Stimulated activated CD4-positive, alpha-beta T cell treated with anti-CD3 and anti-CD28 coated beads, Interleukin-15, amount 100 ng/mL, for 48 hours (primary cell): ENCODE data around the gene RASAL2.
"Not testable (repeated sequence)": the region's sequence is repeated elsewhere in the genome, so short reads cannot be mapped to it uniquely, and the experiment has no call there.

ENCODE experiments used
- DNase-seq, 2 donors: peaks; one replicate each; pipeline ENCODE4 v3.0.0-alpha.2; 2020; ENCODE audit warnings: low read depth in 2 of 2

The RASAL2 gene

GRCh38 chr1:178282949-178283367 lies 189.1 kb downstream of the RASAL2 start:
- DNase-seq, result no peak

DNA sequence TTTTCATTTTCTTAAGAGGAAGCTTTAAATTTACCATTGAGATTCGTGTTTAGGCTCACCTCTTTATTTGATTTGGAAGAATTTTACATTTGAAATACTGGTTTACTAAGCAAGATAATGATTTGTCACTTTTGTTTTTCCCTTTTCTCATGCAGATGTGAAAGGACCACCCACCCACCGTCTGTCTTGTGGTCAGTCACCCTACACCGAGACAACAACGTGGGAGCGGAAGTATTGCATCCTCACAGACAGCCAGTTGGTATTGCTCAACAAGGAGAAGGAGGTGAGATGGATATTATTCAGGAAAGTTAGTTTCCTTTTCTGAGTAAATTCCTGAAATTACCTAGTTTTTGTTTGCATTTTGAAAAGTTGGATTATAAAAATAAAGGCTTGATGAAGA lies 189.5 kb downstream of the RASAL2 start:
- no peak for DNase-seq

- DNase-seq, result no peak
These were observed 190.2 kb downstream of the RASAL2 start for GRCh38 chr1:178284058-178284457.

DNA sequence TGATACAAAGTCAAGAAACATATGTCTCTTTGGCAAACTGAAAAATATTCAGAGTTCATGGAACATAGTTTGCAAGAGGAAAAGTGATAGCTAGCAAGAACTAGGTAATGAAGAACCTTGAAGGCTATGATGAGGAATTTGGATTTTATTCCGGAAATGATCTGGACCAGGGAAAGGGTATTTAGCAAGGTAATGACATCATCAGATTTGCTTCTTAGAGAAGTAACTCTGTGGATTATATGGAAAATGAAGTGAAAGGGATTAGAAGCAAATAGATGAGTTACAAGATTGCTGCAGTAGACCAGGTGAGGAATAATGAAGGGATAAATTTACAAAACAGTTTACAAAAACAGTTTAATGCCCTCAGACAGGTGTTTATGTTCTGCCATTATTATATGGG lies 197.3 kb downstream of the RASAL2 start:
- no peak for DNase-seq

GRCh38 chr1:178294654-178295053 lies 200.8 kb downstream of the RASAL2 start:
- no peak for DNase-seq

GRCh38 chr1:178300352-178300699 lies 206.4 kb downstream of the RASAL2 start:
- DNase-seq, result no peak

GRCh38 chr1:178301141-178301540 lies 207.2 kb downstream of the RASAL2 start:
- no peak for DNase-seq

DNA sequence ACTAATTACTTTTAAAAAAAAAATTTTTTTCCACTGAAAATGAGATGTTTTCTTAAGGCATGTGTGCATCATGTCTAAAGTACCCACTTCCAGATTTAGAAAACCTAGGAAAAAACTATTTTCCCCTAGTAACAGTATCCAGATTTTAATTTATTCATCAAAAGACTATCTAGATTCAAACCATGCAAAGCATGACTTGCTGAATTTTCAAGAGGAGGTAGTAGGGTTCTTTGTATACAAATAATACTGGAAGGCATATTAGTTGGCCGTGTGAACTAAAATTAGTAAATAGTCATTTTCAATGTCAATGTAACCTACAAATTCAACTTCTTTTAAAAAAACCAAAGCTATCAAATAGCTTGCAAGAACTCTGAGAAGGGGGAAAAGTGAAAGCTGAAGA lies 213.4 kb downstream of the RASAL2 start:
- DNase-seq, result no peak

- no peak for DNase-seq
These were observed 214.5 kb downstream of the RASAL2 start for GRCh38 chr1:178308438-178308837.

GRCh38 chr1:178310685-178311105 lies 216.8 kb downstream of the RASAL2 start:
- no peak for DNase-seq

DNA sequence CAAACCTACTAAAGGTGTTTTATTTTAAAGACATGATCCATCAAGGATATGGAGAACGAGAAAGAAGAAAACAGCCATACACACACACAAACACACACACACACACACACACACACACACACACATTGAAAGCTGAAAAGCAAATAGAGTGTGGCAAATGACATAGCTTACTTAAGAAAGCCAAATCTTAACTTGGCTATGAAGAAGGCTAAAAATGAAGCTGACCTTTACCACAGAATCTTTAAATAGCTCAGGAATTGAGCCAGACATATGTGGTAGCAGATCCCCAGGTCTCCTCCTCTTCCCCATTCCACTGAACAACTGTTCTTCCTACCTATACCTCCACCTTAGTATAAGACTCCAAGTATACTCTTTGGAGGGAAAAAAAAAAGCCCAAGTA lies 217.3 kb downstream of the RASAL2 start:
- no peak for DNase-seq

DNA sequence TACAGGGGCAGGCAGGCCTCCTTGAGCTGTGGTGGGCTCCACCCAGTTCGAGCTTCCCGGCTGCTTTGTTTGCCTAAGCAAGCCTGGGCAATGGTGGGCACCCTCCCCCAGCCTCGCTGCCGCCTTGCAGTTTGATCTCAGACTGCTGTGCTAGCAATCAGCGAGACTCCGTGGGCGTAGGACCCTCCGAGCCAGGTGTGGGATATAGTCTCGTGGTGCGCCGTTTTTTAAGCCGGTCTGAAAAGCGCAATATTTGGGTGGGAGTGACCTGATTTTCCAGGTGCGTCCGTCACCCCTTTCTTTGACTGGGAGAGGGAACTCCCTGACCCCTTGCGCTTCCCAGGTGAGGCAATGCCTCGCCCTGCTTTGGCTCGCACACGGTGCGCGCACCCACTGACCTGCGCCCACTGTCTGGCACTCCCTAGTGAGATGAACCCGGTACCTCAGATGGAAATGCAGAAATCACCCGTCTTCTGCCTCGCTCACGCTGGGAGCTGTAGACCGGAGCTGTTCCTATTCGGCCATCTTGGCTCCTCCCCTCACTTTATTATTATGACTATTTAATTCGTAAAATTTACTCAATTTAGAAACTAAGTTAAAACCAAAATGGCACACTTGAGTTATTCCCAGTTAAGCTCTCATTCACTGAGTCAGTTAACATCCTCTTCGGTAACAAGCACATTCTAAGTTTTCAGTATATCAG lies 226.5 kb downstream of the RASAL2 start:
- not testable (repeated sequence) for DNase-seq

DNA sequence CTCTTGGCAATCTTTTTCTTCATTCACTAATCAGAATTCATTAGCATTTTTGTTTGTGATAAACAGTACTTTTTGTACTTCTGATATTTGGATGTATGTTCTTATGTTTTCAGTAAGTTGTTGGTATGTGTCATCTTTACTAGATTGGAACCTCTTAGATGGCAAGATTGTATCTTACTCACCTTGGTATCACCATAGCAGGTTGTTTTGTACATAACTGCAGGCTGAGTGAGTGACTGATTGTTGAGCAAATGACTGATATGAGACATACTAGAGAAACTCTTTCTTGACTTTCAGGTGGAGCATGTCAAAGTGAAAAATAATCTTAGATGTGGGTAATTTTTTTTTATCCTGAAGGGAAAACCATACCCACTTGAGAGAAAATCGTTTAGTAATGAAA lies 229.2 kb downstream of the RASAL2 start:
- no peak for DNase-seq

GRCh38 chr1:178324003-178324402 lies 230.1 kb downstream of the RASAL2 start:
- DNase-seq, result no peak

DNA sequence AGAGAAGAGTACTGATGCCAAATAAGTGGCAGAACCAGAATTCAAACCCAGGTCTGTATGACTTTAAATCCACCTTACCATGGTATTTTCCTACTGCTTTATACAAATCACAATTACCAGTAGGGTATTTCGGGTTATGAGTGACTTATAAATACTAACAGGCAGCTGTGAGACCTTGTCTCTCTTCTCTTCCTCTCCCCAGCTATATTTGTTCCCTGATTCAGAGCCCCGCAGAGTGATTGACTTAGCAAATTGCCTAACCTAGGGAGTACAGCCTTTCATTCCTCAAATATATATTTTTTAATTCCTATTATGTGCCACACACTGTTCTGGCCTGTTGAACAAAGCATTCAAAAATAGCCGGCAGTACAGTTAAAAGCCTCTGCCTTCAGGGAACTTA lies 234.8 kb downstream of the RASAL2 start:
- DNase-seq, result no peak

GRCh38 chr1:178330153-178330552 lies 236.2 kb downstream of the RASAL2 start:
- DNase-seq, result no peak

GRCh38 chr1:178330848-178331497 lies 237.1 kb downstream of the RASAL2 start:
- no peak for DNase-seq

GRCh38 chr1:178335426-178335825 lies 241.5 kb downstream of the RASAL2 start:
- no peak for DNase-seq

GRCh38 chr1:178337091-178337706 lies 243.3 kb downstream of the RASAL2 start:
- DNase-seq, result no peak

DNA sequence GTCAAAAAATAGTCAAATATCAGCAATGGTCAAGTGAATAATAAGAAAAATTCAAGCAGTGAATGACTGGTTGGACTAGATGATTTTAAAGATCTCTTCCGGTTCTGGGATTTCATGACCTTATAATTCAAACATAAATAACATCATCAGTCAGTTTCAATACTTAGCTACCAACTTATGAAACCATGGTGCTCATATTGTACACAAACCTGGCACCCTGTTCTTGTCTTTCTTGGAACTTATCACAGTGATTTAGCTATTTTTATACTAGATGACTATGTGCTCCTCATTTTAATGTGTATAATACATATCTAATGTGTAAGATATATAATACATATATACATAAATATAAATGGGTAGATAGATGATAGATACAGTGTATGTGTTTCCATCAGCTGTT lies 245.9 kb downstream of the RASAL2 start:
- DNase-seq, result no peak

DNA sequence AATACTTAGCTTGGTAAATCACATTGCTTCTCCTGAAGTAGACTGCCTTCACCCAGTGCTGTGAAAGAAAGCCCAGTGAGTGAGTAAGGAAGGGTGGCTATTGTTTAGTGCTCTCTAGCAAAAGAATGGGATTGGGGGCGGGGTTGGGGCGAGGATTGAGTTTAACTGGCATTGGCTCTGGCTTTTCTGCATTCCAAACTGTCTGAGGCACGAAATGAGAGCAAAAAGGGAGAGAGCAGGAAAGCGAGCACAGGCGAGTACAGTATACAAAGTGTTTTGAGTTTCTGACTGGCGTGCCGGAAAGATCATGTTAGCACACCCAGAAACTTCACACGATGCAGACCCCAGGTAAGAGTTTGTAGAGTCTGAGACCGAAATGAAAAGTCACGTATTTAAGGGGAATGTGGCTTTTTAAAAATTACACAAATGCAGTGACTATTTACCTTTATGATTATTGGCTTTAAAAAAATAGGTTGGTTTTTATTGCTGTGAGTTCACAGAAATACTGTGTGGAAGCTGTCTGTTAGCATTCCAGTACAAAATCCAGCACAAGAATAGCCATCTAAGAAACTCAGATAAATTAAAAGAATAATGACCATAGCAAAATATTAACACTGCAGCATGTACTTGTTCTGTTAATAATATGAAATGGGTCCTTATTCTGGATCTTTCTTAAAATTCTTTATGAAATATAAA lies 247.5 kb downstream of the RASAL2 start:
- DNase-seq, result no peak

DNA sequence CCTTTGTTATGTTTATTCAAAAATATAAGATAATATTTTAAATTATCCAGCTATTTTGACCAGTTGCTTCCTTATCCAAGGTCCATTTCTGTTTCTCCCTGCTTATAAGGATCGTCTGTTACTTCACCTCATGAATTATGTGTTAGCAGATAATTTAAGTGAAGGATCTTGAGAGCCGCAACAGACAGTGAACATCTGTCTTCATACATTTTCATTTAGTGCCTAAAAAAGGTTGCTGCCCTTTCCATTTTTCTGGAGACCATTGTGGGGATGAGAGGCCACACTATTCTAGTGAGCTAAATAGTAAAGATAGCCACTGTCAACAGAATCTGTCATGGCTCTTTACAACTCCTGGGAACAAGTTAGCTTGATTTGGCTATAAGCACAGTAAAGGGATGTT lies 248.8 kb downstream of the RASAL2 start:
- DNase-seq, result no peak
